ENCODE data around the gene SLC16A5.

DNA sequence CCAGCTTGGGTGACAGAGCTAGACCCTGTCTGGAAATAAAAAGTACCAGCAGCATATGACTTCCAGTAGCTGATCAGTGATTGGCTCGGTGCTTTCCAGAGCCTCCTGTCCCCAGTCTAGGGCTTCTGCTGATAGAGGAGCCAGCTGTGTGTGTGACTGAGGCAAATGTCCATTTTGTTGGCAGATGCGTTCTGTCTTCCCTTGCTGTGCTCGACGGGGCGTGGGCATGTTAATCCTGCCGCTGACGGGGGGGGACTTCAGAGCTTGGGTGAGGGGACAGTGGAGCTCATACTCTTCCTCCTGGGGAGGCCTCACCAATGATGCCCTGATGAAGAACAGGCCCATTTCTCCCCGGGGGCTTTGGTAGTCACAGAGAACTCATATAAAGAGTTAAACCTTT is 26.1 kb upstream of the SLC16A5 start:
- TF ChIP-seq, protein P1, sequence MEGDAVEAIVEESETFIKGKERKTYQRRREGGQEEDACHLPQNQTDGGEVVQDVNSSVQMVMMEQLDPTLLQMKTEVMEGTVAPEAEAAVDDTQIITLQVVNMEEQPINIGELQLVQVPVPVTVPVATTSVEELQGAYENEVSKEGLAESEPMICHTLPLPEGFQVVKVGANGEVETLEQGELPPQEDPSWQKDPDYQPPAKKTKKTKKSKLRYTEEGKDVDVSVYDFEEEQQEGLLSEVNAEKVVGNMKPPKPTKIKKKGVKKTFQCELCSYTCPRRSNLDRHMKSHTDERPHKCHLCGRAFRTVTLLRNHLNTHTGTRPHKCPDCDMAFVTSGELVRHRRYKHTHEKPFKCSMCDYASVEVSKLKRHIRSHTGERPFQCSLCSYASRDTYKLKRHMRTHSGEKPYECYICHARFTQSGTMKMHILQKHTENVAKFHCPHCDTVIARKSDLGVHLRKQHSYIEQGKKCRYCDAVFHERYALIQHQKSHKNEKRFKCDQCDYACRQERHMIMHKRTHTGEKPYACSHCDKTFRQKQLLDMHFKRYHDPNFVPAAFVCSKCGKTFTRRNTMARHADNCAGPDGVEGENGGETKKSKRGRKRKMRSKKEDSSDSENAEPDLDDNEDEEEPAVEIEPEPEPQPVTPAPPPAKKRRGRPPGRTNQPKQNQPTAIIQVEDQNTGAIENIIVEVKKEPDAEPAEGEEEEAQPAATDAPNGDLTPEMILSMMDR (optimal IDR thresholded peaks at IDR 0.05 in 1 of 3, IDR thresholded peaks at IDR 0.05 in 1 of 3, conservative IDR thresholded peaks at IDR 0.05 in 1 of 3; ENCODE audit: extremely low read depth in 1 of 3, insufficient read depth in 2 of 3, low read length in 3 of 3): no peak
- TF ChIP-seq EZH2 (IDR thresholded peaks at IDR 0.05; ENCODE audit: low read length): no peak
